GM23338 (cell line): ENCODE results near the gene CRYL1.

Experiments used
- CTCF ChIP-seq, 2 experiments: fragments of 200-600 bp in 1 of 2; sonication (generic) in 1 of 2; conservative IDR thresholded peaks; 2 replicates each; pipeline versions ENCODE4 v1.5.1 to v1.6.1; 2016 to 2017; ENCODE audit warnings: antibody characterized with exemption in 2 of 2, low read depth in 2 of 2, mild to moderate bottlenecking in 2 of 2, moderate library complexity in 1 of 2
- NANOG ChIP-seq: IDR thresholded peaks from 2 replicates; pipeline ENCODE4 v1.6.1; 2016; ENCODE audit warnings: antibody characterized with exemption, borderline replicate concordance

- TF ChIP-seq NANOG (no peak), CTCF (conservative IDR thresholded peaks at IDR 0.05; ENCODE audit: low read depth in 2 of 2) (no peak)
Observed at GRCh38 chr13:20370815-20371421, 154.7 kb downstream of the CRYL1 start.
